DND-41 (cell line): ENCODE data around the gene SLC39A12.

Source experiments
- ATAC-seq: fragments of 200-7000 bp; cut with Tn5 transposase; 3 replicates; pipeline ENCODE4 v1.9.1; 2021; ENCODE audit warnings: low read depth; ENCODE audit not compliant: insufficient read depth
- DNase-seq: peaks from one replicate; pipeline ENCODE4 v3.0.0-alpha.2; 2020
- H2AFZ ChIP-seq: 2 replicates; pipeline ENCODE4 v1.6.0; 2012; ENCODE audit warnings: low read depth, low read length
- H3K27ac ChIP-seq: 2 replicates; pipeline ENCODE4 v1.5.1; 2012; ENCODE audit warnings: low read length, inconsistent platforms
- H3K27me3 ChIP-seq: fragments of 200-600 bp; sonication (generic); 2 replicates; pipeline ENCODE4 v1.6.0; 2012; ENCODE audit warnings: low read length, mild to moderate bottlenecking, inconsistent platforms; ENCODE audit not compliant: insufficient read depth, poor library complexity
- H3K36me3 ChIP-seq: 2 replicates; pipeline ENCODE4 v1.5.1; 2012; ENCODE audit warnings: low read length, inconsistent platforms; ENCODE audit not compliant: insufficient read depth
- H3K4me1 ChIP-seq: 2 replicates; pipeline ENCODE4 v1.5.1; 2012; ENCODE audit warnings: mild to moderate bottlenecking, low read length; ENCODE audit not compliant: insufficient read depth
- H3K4me2 ChIP-seq: 2 replicates; pipeline ENCODE4 v1.6.0; 2012; ENCODE audit warnings: mild to moderate bottlenecking, moderate library complexity, low read length, inconsistent platforms; ENCODE audit not compliant: insufficient read depth
- H3K4me3 ChIP-seq, 2 experiments: fragments of 200-600 bp in 1 of 2; shearing (Covaris generic) in 1 of 2; 2 replicates each; pipeline ENCODE4 v1.5.1; 2012 to 2016; ENCODE audit warnings: inconsistent platforms in 2 of 2, low read length in 2 of 2, mild to moderate bottlenecking in 2 of 2, low read depth in 1 of 2, moderate library complexity in 1 of 2
- H3K79me2 ChIP-seq: 2 replicates; pipeline ENCODE4 v1.6.0; 2012; ENCODE audit warnings: low read length, inconsistent platforms; ENCODE audit not compliant: insufficient read depth
- H3K9ac ChIP-seq: 2 replicates; pipeline ENCODE4 v1.6.0; 2012; ENCODE audit warnings: low read depth, mild to moderate bottlenecking, inconsistent platforms, low read length, moderate library complexity
- H3K9me3 ChIP-seq: 2 replicates; pipeline ENCODE4 v1.5.1; 2012; ENCODE audit warnings: low read length, moderate library complexity, mild to moderate bottlenecking, inconsistent platforms; ENCODE audit not compliant: insufficient read depth, severe bottlenecking
- H4K20me1 ChIP-seq: 2 replicates; pipeline ENCODE4 v1.6.0; 2012; ENCODE audit warnings: low read length; ENCODE audit not compliant: insufficient read depth
- EZH2 ChIP-seq: IDR thresholded peaks from 3 replicates; pipeline ENCODE4 v1.6.1; 2012; ENCODE audit warnings: borderline replicate concordance, low read depth, mild to moderate bottlenecking, moderate library complexity, low read length, inconsistent platforms; ENCODE audit not compliant: severe bottlenecking
- TF ChIP-seq, protein P1 (sequence below): IDR thresholded peaks from 2 replicates; pipeline ENCODE4 v1.5.1; 2012; ENCODE audit warnings: borderline replicate concordance, low read length, moderate library complexity, mild to moderate bottlenecking; ENCODE audit not compliant: poor library complexity, severe bottlenecking; ENCODE audit errors: extremely low read depth

SLC39A12 gene

DNA sequence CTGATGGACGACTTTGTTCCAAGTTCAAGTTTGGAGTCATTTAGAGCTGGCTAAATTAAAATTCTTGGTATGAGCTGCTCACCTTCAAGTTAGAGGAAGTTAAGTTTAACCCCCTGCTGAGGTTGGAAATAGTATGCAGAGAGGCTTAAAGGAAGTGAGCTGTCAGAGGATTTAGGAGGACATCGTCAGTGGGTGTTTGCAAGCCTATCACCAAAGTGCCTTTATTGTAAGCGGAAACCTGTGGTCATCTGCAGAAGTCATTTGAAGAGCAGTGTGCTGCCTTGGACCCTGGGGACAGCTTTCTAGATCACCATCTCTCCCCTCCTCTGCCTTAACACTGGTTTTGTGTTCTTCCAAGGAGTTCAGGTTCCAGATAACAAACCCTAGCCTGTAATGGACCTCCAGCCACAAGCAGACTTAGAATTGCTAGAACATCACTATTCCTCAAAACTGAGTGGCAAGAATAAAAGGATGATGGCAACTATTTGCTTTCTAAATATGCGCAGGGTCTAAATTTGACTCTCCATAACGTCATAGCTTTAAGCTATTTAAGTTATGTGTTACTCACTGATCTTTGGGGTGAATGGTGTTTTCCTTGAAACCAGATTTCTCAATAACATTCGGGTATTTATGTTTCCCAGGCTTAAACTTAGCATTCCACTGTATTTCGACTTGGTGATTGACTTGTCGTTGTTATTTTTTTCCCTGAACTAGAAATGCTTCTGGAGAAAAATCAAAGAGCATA lies 93.4 kb downstream of the SLC39A12 start:
- H3K4me3 ChIP-seq = no peak overlapping the region
- no peak for DNase-seq
- no peaks in the 10 kb centered on the region for H3K4me1 ChIP-seq
- H3K27me3 ChIP-seq = no peaks in the 10 kb centered on the region
- no peaks in the 10 kb centered on the region for H3K79me2 ChIP-seq
- H2AFZ ChIP-seq = no peak overlapping the region
- H3K9ac ChIP-seq = no peak overlapping the region
- H3K9me3 ChIP-seq = no peaks in the 10 kb centered on the region
- H3K27ac ChIP-seq = no peak overlapping the region
- ATAC-seq = no peak
- no peak overlapping the region for H3K4me2 ChIP-seq
- TF ChIP-seq EZH2 = no peak
- TF ChIP-seq, protein P1, sequence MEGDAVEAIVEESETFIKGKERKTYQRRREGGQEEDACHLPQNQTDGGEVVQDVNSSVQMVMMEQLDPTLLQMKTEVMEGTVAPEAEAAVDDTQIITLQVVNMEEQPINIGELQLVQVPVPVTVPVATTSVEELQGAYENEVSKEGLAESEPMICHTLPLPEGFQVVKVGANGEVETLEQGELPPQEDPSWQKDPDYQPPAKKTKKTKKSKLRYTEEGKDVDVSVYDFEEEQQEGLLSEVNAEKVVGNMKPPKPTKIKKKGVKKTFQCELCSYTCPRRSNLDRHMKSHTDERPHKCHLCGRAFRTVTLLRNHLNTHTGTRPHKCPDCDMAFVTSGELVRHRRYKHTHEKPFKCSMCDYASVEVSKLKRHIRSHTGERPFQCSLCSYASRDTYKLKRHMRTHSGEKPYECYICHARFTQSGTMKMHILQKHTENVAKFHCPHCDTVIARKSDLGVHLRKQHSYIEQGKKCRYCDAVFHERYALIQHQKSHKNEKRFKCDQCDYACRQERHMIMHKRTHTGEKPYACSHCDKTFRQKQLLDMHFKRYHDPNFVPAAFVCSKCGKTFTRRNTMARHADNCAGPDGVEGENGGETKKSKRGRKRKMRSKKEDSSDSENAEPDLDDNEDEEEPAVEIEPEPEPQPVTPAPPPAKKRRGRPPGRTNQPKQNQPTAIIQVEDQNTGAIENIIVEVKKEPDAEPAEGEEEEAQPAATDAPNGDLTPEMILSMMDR = no peak
- no peaks in the 10 kb centered on the region for H3K36me3 ChIP-seq
- H4K20me1 ChIP-seq = no peaks in the 10 kb centered on the region

DNA sequence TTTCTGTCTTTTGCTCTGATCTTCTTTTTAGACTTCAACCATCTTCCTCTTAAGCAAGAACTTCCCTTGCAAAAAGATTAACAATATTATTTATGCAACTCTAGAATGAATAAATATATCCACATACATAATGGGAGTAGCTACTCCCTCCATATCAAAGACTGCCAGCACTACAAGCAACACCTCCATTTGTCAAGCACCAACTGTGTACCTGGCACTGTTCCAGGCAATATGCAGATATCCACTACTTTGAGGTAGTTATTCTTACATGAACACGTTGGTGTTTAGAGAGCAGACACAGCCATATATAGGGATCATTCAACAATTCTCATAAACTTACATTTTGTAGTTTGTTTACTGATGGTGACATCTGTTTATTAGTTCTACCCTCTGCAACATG lies 104.9 kb downstream of the SLC39A12 start:
- no peak overlapping the region for H3K4me2 ChIP-seq
- ATAC-seq (no peak), DNase-seq (no peak)
- H3K27ac ChIP-seq = no peak overlapping the region
- no peaks in the 10 kb centered on the region for H3K4me1 ChIP-seq
- no peaks in the 10 kb centered on the region for H3K27me3 ChIP-seq
- no peaks in the 10 kb centered on the region for H3K79me2 ChIP-seq
- H3K4me3 ChIP-seq = no peak overlapping the region
- H3K9me3 ChIP-seq = no peaks in the 10 kb centered on the region
- no peaks in the 10 kb centered on the region for H3K36me3 ChIP-seq
- TF ChIP-seq EZH2 = no peak
- TF ChIP-seq, protein P1 = no peak
- H3K9ac ChIP-seq = no peak overlapping the region
- no peaks in the 10 kb centered on the region for H4K20me1 ChIP-seq
- H2AFZ ChIP-seq = no peak overlapping the region

DNA sequence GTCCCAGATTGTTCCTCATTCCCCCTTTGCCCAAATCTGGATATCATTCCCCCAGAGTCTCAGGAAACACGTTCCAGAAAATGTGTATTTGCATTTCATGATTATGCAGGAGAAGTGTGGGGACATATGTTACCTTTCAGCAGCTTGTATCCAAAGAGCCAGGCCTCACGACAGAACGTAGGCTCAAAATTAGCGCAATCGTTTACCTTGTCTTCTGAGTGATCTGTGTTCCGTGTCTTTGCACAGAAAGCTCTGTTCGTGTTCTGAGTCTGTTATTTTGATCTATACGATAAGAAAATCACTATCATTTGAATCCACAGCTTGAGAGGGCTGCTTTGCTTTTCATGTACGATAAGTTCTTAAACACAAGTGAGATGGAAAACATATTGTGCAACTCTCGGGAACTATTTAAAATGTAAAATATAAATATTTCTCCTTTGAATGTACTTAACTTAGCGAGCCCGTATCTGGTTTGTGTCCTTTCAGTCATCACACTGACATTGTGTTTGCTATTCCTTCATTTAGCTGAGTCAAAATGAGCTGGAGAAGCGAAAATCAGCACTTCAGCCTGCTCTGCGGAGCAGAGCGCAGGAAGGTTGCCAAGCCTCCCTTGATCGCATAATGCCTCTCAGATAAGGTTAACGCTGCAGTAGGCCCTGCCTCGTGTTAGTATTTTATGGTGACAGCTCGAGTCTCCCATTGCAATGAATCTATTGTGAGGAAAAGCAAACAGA lies 108.3 kb downstream of the SLC39A12 start:
- H3K79me2 ChIP-seq = no peaks in the 10 kb centered on the region
- H3K36me3 ChIP-seq = no peaks in the 10 kb centered on the region
- TF ChIP-seq EZH2 = no peak
- TF ChIP-seq, protein P1 = no peak
- H3K27ac ChIP-seq = no peak overlapping the region
- H3K4me2 ChIP-seq = no peak overlapping the region
- no peak overlapping the region for H2AFZ ChIP-seq
- no peak overlapping the region for H3K4me3 ChIP-seq
- no peaks in the 10 kb centered on the region for H3K27me3 ChIP-seq
- ATAC-seq (no peak), DNase-seq (no peak)
- no peak overlapping the region for H3K9ac ChIP-seq
- no peaks in the 10 kb centered on the region for H4K20me1 ChIP-seq
- H3K9me3 ChIP-seq = no peaks in the 10 kb centered on the region
- H3K4me1 ChIP-seq = no peaks in the 10 kb centered on the region
